ENCODE data around the gene NUDT8.

NUDT8 gene

DNA sequence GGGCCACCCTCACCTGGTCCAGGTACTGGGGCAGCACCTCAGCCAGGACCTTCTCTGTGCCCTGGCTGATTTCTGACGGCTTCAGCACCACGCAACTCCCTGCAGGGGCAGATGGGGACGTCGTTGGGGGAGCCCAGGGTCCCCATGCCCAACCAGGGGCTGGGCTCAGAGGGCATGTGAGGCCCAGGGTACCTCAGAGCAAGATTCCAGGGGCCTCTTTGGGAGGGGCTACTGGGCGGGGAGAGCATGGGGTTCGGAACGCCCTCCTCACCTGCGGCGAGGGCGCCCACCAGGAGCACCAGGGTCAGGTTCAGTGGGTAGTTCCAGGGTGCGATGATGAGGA is 36.5 kb upstream of the NUDT8 start:
- Histone ChIP-seq H3F3A (ENCODE audit: low read depth) (no peaks in the 10 kb centered on the region), H3K79me2 (ENCODE audit: insufficient read depth, low read length) (no peaks in the 10 kb centered on the region), H3K9ac (ENCODE audit: low read depth, low read length, poor library complexity, severe bottlenecking) (no peak overlapping the region), H3K4me3 (ENCODE audit: low read length, poor library complexity, severe bottlenecking) (no peak overlapping the region), H3K36me3 (ENCODE audit: insufficient read depth, low read length) (no peaks in the 10 kb centered on the region), H2AFZ (ENCODE audit: low read length) (no peak overlapping the region), H3K27me3 (ENCODE audit: insufficient read depth, low read length, poor library complexity, severe bottlenecking) (no peaks in the 10 kb centered on the region), H3K4me1 (ENCODE audit: insufficient read depth, low read length, poor library complexity, severe bottlenecking) (peaks cover 11% of the 10 kb centered on the region), H3K9me3 (ENCODE audit: insufficient read depth, low read depth, low read length) (no peaks in the 10 kb centered on the region), H4K20me1 (ENCODE audit: insufficient read depth, low read length, poor library complexity, severe bottlenecking) (no peaks in the 10 kb centered on the region), H3K4me2 (ENCODE audit: low read depth, low read length, poor library complexity, severe bottlenecking) (no peak overlapping the region), H3K9me2 (replicated peaks; ENCODE audit: low read depth, low read length) (no peaks in the 10 kb centered on the region)
- TF ChIP-seq EZH2phosphoT487 (IDR thresholded peaks at IDR 0.05; ENCODE audit: borderline replicate concordance), result no peak
- TF ChIP-seq, protein P1, sequence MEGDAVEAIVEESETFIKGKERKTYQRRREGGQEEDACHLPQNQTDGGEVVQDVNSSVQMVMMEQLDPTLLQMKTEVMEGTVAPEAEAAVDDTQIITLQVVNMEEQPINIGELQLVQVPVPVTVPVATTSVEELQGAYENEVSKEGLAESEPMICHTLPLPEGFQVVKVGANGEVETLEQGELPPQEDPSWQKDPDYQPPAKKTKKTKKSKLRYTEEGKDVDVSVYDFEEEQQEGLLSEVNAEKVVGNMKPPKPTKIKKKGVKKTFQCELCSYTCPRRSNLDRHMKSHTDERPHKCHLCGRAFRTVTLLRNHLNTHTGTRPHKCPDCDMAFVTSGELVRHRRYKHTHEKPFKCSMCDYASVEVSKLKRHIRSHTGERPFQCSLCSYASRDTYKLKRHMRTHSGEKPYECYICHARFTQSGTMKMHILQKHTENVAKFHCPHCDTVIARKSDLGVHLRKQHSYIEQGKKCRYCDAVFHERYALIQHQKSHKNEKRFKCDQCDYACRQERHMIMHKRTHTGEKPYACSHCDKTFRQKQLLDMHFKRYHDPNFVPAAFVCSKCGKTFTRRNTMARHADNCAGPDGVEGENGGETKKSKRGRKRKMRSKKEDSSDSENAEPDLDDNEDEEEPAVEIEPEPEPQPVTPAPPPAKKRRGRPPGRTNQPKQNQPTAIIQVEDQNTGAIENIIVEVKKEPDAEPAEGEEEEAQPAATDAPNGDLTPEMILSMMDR (conservative IDR thresholded peaks at IDR 0.05; ENCODE audit: low read length), result no peak

DNA sequence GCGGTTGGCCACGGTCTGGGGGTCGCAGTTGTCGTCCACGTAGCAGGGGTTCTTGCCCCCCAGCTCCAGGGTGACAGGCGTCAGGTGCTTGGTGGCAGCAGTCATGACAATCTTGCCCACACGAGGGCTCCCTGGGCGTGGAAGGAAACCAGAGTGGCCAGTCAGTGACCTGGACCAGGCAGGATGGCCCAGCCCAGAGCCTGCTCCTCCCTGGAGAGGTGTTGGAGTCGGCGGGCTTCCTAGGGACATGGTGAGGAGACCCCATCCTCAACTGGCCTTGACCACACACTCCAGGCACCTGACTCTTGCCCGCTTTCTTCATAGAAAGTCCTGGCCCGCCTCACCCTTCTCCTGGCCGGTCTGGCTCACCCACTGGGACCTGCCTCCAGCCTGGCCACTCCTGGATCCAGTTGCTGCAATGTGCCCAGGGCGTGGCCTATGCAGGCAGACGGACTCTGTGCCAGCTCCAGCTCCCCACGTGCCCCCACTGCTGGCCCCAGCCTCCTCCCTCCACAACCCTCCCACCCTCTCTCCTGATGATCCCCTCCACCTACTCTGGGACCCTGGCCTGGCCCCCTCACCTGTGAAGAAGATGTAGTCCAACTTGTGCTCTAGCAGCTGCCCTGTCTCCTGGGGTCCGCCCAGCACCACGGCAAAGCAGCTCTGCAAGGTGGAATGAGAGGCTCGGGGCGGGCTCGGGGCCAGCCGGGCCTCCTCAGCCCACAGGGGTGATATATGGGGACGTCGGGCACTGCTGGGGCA is 36.0 kb upstream of the NUDT8 start:
- no peaks in the 10 kb centered on the region for H3K27me3 ChIP-seq (ENCODE audit: insufficient read depth, low read length, poor library complexity, severe bottlenecking)
- H2AFZ ChIP-seq (ENCODE audit: low read length), result no peak overlapping the region
- no peaks in the 10 kb centered on the region for H4K20me1 ChIP-seq (ENCODE audit: insufficient read depth, low read length, poor library complexity, severe bottlenecking)
- H3K9ac ChIP-seq (ENCODE audit: low read depth, low read length, poor library complexity, severe bottlenecking), result no peak overlapping the region
- no peaks in the 10 kb centered on the region for H3K79me2 ChIP-seq (ENCODE audit: insufficient read depth, low read length)
- no peak overlapping the region for H3K4me3 ChIP-seq (ENCODE audit: low read length, poor library complexity, severe bottlenecking)
- no peak overlapping the region for H3K4me2 ChIP-seq (ENCODE audit: low read depth, low read length, poor library complexity, severe bottlenecking)
- no peaks in the 10 kb centered on the region for H3F3A ChIP-seq (ENCODE audit: low read depth)
- H3K4me1 ChIP-seq (ENCODE audit: insufficient read depth, low read length, poor library complexity, severe bottlenecking), result peaks cover 11% of the 10 kb centered on the region
- H3K9me3 ChIP-seq (ENCODE audit: insufficient read depth, low read depth, low read length), result no peaks in the 10 kb centered on the region
- no peaks in the 10 kb centered on the region for H3K36me3 ChIP-seq (ENCODE audit: insufficient read depth, low read length)
- no peaks in the 10 kb centered on the region for H3K9me2 ChIP-seq (replicated peaks; ENCODE audit: low read depth, low read length)
- TF ChIP-seq, protein P1 (conservative IDR thresholded peaks at IDR 0.05; ENCODE audit: low read length), result peak; percentile 16; the same call in 1 of the 2 replicates
- no peak for TF ChIP-seq EZH2phosphoT487 (IDR thresholded peaks at IDR 0.05; ENCODE audit: borderline replicate concordance)

DNA sequence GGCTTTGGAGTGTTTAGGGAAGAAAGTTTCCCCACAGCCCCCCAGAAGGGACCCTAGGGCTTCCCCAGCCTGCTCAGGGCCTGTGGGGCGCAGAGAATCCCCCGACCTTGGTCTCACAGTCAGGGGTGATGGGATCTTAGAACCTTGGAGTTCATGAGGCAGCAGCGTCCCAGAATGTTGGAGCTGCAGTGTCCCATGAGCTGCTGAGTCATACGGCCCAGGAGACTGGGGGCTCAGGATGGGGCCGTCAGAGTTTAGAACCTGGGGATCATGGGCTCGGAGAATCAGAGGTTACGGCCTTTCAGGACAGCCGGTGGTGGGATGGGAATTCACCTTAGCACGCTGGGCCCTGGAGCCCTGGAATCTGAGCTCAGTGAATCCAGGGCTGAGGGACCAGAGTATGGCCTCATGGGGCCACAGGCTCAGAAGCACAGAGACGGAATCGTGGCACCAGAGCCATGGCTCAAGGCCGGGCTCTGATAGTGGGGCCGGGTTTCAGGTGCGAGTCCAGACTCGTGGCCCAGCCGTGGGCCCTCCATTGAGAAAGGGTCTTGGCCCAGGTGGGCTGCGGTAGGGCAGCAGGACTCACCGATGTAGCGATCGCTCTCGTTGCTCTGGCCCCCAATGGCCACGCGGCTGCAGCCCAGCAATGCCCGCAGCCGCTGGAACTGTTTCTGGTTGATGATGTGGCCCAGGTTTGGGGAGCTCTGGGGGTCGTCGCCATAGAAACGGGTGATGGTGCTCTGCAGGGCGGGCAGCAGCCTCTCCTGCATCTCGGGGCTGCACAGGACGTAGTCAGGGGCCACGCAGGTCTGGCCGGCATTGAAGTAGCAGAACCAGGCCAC is 35.2 kb upstream of the NUDT8 start:
- H3K4me1 ChIP-seq (ENCODE audit: insufficient read depth, low read length, poor library complexity, severe bottlenecking), result peaks cover 11% of the 10 kb centered on the region
- H3K79me2 ChIP-seq (ENCODE audit: insufficient read depth, low read length), result no peaks in the 10 kb centered on the region
- no peak overlapping the region for H3K4me3 ChIP-seq (ENCODE audit: low read length, poor library complexity, severe bottlenecking)
- no peak overlapping the region for H3K4me2 ChIP-seq (ENCODE audit: low read depth, low read length, poor library complexity, severe bottlenecking)
- no peaks in the 10 kb centered on the region for H3K9me2 ChIP-seq (replicated peaks; ENCODE audit: low read depth, low read length)
- no peak for TF ChIP-seq EZH2phosphoT487 (IDR thresholded peaks at IDR 0.05; ENCODE audit: borderline replicate concordance)
- TF ChIP-seq, protein P1 (conservative IDR thresholded peaks at IDR 0.05; ENCODE audit: low read length), result no peak
- H3K36me3 ChIP-seq (ENCODE audit: insufficient read depth, low read length), result no peaks in the 10 kb centered on the region
- H3K27me3 ChIP-seq (ENCODE audit: insufficient read depth, low read length, poor library complexity, severe bottlenecking), result no peaks in the 10 kb centered on the region
- H2AFZ ChIP-seq (ENCODE audit: low read length), result no peak overlapping the region
- no peak overlapping the region for H3K9ac ChIP-seq (ENCODE audit: low read depth, low read length, poor library complexity, severe bottlenecking)
- no peaks in the 10 kb centered on the region for H3F3A ChIP-seq (ENCODE audit: low read depth)
- no peaks in the 10 kb centered on the region for H4K20me1 ChIP-seq (ENCODE audit: insufficient read depth, low read length, poor library complexity, severe bottlenecking)
- H3K9me3 ChIP-seq (ENCODE audit: insufficient read depth, low read depth, low read length), result no peaks in the 10 kb centered on the region
